GM18498 (cell line): ENCODE measurements around the gene MCCC1.
"Not testable (repeated sequence)": the region's sequence is repeated elsewhere in the genome, so short reads cannot be mapped to it uniquely, and the experiment has no call there.

Source experiments
- ATAC-seq: cut with Tn5 transposase; IDR thresholded peaks from one replicate; pipeline ENCODE4 v1.9.1; 2021; ENCODE audit warnings: mild to moderate bottlenecking, moderate library complexity; ENCODE audit not compliant: unreplicated experiment

Gene MCCC1

GRCh38 chr3:183099026-183099837 lies at the start of gene MCCC1:
Gene MCCC1 (minus strand): TSS chr3:183099496. CDS start chr3:183099440, 56 bp downstream.
- ATAC-seq: peak; percentile 99

- no peak for ATAC-seq
Observed at GRCh38 chr3:183148056-183148455, 48.8 kb upstream of the MCCC1 start.

GRCh38 chr3:183144363-183144762 lies 45.1 kb upstream of the MCCC1 start:
- no peak for ATAC-seq

GRCh38 chr3:183142199-183142598 lies 42.9 kb upstream of the MCCC1 start:
- ATAC-seq: no peak

GRCh38 chr3:183134844-183135243 lies 35.5 kb upstream of the MCCC1 start:
- ATAC-seq: no peak

GRCh38 chr3:183132409-183132808 lies 33.1 kb upstream of the MCCC1 start:
- ATAC-seq: no peak

- ATAC-seq: no peak
Observed at GRCh38 chr3:183131735-183132134, 32.4 kb upstream of the MCCC1 start.

GRCh38 chr3:183131186-183131725 lies 32.0 kb upstream of the MCCC1 start:
- no peak for ATAC-seq

- ATAC-seq: no peak
Observed at GRCh38 chr3:183129243-183129642, 29.9 kb upstream of the MCCC1 start.

GRCh38 chr3:183128709-183129108 lies 29.4 kb upstream of the MCCC1 start:
- no peak for ATAC-seq

GRCh38 chr3:183123891-183124290 lies 24.6 kb upstream of the MCCC1 start:
- no peak for ATAC-seq

GRCh38 chr3:183122257-183122932 lies 23.1 kb upstream of the MCCC1 start:
- no peak for ATAC-seq

GRCh38 chr3:183120538-183121215 lies 21.4 kb upstream of the MCCC1 start:
- no peak for ATAC-seq

- ATAC-seq: no peak
Observed at GRCh38 chr3:183117056-183117455, 17.8 kb upstream of the MCCC1 start.

- peak; percentile 93 for ATAC-seq
Observed at GRCh38 chr3:183116025-183116614, 16.8 kb upstream of the MCCC1 start.

- ATAC-seq: no peak
Observed at GRCh38 chr3:183114384-183115178, 15.3 kb upstream of the MCCC1 start.

- not testable (repeated sequence) for ATAC-seq
Observed at GRCh38 chr3:183109847-183110246, 10.6 kb upstream of the MCCC1 start.

- no peak for ATAC-seq
Observed at GRCh38 chr3:183108470-183108869, 9.2 kb upstream of the MCCC1 start.

GRCh38 chr3:183108001-183108449 lies 8.7 kb upstream of the MCCC1 start:
- no peak for ATAC-seq

GRCh38 chr3:183107372-183107771 lies 8.1 kb upstream of the MCCC1 start:
- not testable (repeated sequence) for ATAC-seq
